ENCODE data around the gene EEF1A2.

DNA sequence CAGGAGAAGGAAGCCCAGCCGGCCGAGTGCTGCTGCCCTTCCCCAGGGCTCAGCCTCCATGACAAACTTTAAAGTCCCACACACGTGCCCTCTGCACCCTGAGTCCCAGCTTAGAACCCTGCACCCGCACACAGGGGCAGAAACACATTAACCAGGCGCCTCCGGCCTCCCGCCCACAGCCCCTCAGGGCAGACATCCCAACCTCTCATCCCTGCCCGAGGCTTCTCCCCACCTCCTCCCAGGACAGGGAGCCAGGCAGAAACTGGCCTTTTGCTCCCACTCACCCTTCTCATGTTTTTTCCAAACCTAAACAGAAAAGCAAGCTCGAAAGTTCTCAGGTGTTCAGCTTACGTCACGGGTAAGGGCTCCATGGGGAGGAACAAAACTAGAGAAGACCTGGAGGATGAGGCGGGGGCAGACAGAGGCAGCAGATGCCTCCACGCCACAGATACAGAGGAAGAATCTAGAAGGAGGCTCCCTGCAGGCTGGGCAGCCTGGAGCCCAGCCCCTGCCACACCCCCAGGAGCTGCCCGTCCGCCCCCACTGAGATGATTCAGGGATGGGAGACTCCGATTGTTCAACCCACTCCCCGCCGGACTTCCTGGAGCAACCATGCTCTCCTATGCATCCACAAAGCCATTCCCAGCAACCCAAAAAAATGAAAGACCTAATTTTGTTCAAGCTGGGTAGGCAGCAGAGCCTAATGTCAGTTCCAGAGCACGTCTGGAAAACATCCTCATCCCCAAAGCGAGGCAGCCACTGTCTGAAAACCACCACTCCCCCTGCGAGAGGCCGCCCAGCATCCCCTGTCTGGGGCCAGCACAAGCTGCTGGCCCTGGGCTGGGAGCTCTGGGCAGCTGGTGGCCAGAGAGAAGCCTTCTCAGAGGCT is 35.2 kb downstream of the EEF1A2 start:
- TF ChIP-seq EZH2 (IDR thresholded peaks at IDR 0.05) (no peak), EZH2phosphoT487 (IDR thresholded peaks at IDR 0.05) (no peak)
- TF ChIP-seq, protein P1, sequence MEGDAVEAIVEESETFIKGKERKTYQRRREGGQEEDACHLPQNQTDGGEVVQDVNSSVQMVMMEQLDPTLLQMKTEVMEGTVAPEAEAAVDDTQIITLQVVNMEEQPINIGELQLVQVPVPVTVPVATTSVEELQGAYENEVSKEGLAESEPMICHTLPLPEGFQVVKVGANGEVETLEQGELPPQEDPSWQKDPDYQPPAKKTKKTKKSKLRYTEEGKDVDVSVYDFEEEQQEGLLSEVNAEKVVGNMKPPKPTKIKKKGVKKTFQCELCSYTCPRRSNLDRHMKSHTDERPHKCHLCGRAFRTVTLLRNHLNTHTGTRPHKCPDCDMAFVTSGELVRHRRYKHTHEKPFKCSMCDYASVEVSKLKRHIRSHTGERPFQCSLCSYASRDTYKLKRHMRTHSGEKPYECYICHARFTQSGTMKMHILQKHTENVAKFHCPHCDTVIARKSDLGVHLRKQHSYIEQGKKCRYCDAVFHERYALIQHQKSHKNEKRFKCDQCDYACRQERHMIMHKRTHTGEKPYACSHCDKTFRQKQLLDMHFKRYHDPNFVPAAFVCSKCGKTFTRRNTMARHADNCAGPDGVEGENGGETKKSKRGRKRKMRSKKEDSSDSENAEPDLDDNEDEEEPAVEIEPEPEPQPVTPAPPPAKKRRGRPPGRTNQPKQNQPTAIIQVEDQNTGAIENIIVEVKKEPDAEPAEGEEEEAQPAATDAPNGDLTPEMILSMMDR (IDR thresholded peaks at IDR 0.05), result no peak
